Muscle of leg (tissue), 11 donors: ENCODE data around the gene CTRB2. TPM values are rescaled to one million over a fixed set of nuclear protein-coding genes. Genes with fewer than 3 reads are reported as not detected.

Experiments
- DNase-seq: peaks from one replicate; pipeline ENCODE4 v3.0.0; 2013
- H3K27ac ChIP-seq: one replicate; pipeline ENCODE4 v1.5.1; 2013; ENCODE audit warnings: mild to moderate bottlenecking, low read length, control low read depth
- H3K27me3 ChIP-seq: one replicate; pipeline ENCODE4 v1.6.1; 2013; ENCODE audit warnings: low read length; ENCODE audit not compliant: control insufficient read depth, insufficient read depth
- H3K36me3 ChIP-seq: one replicate; pipeline ENCODE4 v1.6.1; 2013; ENCODE audit warnings: low read length; ENCODE audit not compliant: control insufficient read depth, insufficient read depth
- H3K4me1 ChIP-seq: one replicate; pipeline ENCODE4 v1.6.1; 2013; ENCODE audit warnings: low read length; ENCODE audit not compliant: control insufficient read depth, insufficient read depth
- H3K4me3 ChIP-seq: one replicate; pipeline ENCODE4 v1.5.1; 2013; ENCODE audit warnings: low read length, control low read depth
- H3K9me3 ChIP-seq: replicated peaks from 2 replicates; pipeline ENCODE4 v1.6.1; 2013; ENCODE audit warnings: low read depth, low read length; ENCODE audit not compliant: control insufficient read depth
- WGBS: methylation state at CpG from one replicate; pipeline ENCODE4 v1.1.5; 2013; ENCODE audit warnings: missing lambda C conversion rate; ENCODE audit not compliant: insufficient coverage; 5-methylcytosine and 5-hydroxymethylcytosine counted together
- polyA plus RNA-seq, 8 donors: library from polyadenylated mRNA; unstranded; fragments of 120-200 nt; gene quantifications; one replicate each; pipeline versions ENCODE4 v1.2.1 to v1.2.3, GENCODE V29; 2013; ENCODE audit warnings: inconsistent platforms in 1 of 8, low replicate concordance in 1 of 8; ENCODE audit not compliant: insufficient read length in 8 of 8, insufficient read depth in 1 of 8
- total RNA-seq: library from RNA; stranded (reverse); fragments of 120-200 nt; gene quantifications from one replicate; pipeline ENCODE4 v1.2.4, GENCODE V29; 2013

The CTRB2 gene
- total and polyA plus RNA-seq, 9 donors: 0.17 to 0.52 (median 0.28) TPM; not detected in 3

GRCh38 chr16:75175074-75175473 lies 31.9 kb downstream of the CTRB2 start:
- DNase-seq: no peak
- no peak overlapping the region for H3K4me3 ChIP-seq
- H3K27me3 ChIP-seq: no peaks in the 10 kb centered on the region
- no peak overlapping the region for H3K27ac ChIP-seq
- H3K9me3 ChIP-seq: peaks cover 47% of the 10 kb centered on the region
- WGBS: 95% methylated on average over 3 of the region's 3 CpGs
- H3K36me3 ChIP-seq: peaks cover 6% of the 10 kb centered on the region
- no peaks in the 10 kb centered on the region for H3K4me1 ChIP-seq

DNA sequence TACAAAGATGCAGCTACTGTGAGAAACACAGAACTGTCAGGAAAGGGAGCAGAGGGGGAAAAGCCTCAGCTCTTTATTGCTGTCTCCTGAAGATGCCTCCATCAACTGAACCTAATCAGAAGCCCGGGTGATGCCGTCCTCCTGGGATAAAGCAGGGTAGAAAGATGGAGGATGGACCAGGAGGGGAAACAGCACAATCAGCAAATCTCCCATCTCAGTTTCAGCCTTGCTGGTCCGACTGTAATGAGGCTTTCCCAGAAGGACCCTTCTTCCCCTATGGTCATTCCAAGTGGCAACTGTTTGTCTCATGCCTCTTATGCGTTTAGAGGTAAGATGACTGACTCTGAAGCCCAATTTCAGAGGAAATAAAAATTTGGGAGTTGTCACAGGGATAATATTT lies 34.4 kb downstream of the CTRB2 start:
- no peaks in the 10 kb centered on the region for H3K27me3 ChIP-seq
- no peak overlapping the region for H3K4me3 ChIP-seq
- DNase-seq: no peak
- no peak overlapping the region for H3K27ac ChIP-seq
- H3K4me1 ChIP-seq: no peaks in the 10 kb centered on the region
- no CpG with 5 or more reads among the region's 4 CpGs for WGBS
- peaks cover 27% of the 10 kb centered on the region for H3K36me3 ChIP-seq
- peaks cover 69% of the 10 kb centered on the region for H3K9me3 ChIP-seq

DNA sequence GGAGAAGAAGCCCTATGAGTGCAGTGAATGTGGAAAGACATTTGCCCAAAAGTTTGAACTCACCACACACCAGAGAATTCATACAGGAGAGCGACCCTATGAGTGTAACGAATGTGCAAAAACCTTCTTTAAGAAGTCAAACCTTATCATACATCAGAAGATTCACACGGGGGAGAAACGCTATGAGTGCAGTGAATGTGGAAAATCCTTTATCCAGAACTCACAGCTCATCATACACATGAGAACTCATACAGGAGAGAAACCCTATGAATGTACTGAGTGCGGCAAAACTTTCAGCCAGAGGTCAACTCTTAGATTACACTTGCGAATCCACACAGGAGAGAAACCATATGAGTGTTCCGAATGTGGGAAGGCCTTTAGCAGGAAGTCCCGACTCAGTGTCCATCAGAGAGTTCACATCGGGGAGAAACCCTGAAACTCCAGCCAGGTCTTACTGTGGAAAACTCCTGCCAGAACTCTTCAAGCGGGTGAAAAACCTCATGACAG lies 37.0 kb downstream of the CTRB2 start:
- Histone ChIP-seq H3K9me3 (peaks cover 66% of the 10 kb centered on the region), H3K27ac (no peak overlapping the region), H3K36me3 (peaks cover 37% of the 10 kb centered on the region), H3K27me3 (no peaks in the 10 kb centered on the region), H3K4me1 (no peaks in the 10 kb centered on the region), H3K4me3 (no peak overlapping the region)
- WGBS: 95% methylated on average over 6 of the region's 10 CpGs
- no peak for DNase-seq

DNA sequence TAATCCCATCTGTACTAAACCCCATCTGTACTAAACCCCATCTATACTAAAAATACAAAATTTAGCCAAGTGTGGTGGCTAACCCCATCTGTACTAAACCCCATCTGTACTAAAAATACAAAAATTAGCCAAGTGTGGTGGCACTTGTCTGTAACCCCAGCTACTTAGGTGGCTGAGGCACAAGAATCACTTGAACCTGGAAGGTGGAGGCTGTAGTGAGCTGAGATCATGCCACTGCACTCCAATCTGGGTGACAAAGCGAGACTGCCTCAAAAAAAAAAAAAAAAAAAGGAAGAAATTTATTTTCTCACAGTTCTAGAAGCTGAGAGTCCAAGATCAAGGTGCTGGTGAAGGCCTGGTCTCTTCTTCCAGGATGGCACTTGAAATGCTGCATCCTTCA lies 46.6 kb downstream of the CTRB2 start:
- H3K27me3 ChIP-seq: no peaks in the 10 kb centered on the region
- H3K4me1 ChIP-seq: no peaks in the 10 kb centered on the region
- H3K4me3 ChIP-seq: no peak overlapping the region
- no peak overlapping the region for H3K27ac ChIP-seq
- H3K36me3 ChIP-seq: peaks cover 27% of the 10 kb centered on the region
- WGBS: no CpG with 5 or more reads among the region's 1 CpG
- no peak for DNase-seq
- H3K9me3 ChIP-seq: peaks cover 2% of the 10 kb centered on the region

Other genes starting within 250 kb of the CTRB2 start
- gene WDR59, start 222.0 kb downstream of the CTRB2 start, total RNA-seq: 22.3 TPM
- gene WDR59, start 222.0 kb downstream of the CTRB2 start, polyA plus RNA-seq: 10 to 100 TPM; 35.5 to 61.7 (median 44.5) TPM
- gene ZNRF1, start 208.1 kb downstream of the CTRB2 start, total RNA-seq: 15.2 TPM
- 10 to 100 TPM; 36.0 to 47.0 (median 45.5) TPM for gene ZNRF1, start 208.1 kb downstream of the CTRB2 start, polyA plus RNA-seq
- 2.3 TPM for gene LDHD, start 90.4 kb downstream of the CTRB2 start, total RNA-seq
- gene LDHD, start 90.4 kb downstream of the CTRB2 start, polyA plus RNA-seq: 1 to 10 TPM; 1.6 to 3.8 (median 2.4) TPM
- 16.5 TPM for gene ZFP1, start 58.6 kb downstream of the CTRB2 start, total RNA-seq
- gene ZFP1, start 58.6 kb downstream of the CTRB2 start, polyA plus RNA-seq: 10 to 100 TPM; 10.4 to 17.2 (median 13.4) TPM
- gene CTRB1, start 11.8 kb upstream of the CTRB2 start, total RNA-seq: 0.75 TPM
- 1 to 10 TPM in 1 of 8 donors, under 1 TPM in 5, not detected in 2; 0.20 to 1.0 (median 0.53) TPM for gene CTRB1, start 11.8 kb upstream of the CTRB2 start, polyA plus RNA-seq
- 33.4 TPM for gene BCAR1, start 44.5 kb upstream of the CTRB2 start, total RNA-seq
- gene BCAR1, start 44.5 kb upstream of the CTRB2 start, polyA plus RNA-seq: 10 to 100 TPM; 39.7 to 67.4 (median 56.9) TPM
- gene CFDP1, start 226.3 kb upstream of the CTRB2 start, total RNA-seq: 83.7 TPM
- gene CFDP1, start 226.3 kb upstream of the CTRB2 start, polyA plus RNA-seq: 100 to 1,000 TPM in 3 of 8 donors, 10 to 100 TPM in 5; 82.5 to 132 (median 93.2) TPM